NB4 (cell line): ENCODE measurements around the gene SPRYD3.

Source experiments
- DNase-seq: peaks from one replicate; pipeline ENCODE4 v3.0.0; 2010; ENCODE audit warnings: low read depth
- H3K4me3 ChIP-seq: one replicate; pipeline ENCODE4 v1.5.1; 2011; ENCODE audit warnings: mild to moderate bottlenecking, low read depth, low read length, moderate library complexity
- MYC ChIP-seq: IDR thresholded peaks from 2 replicates; pipeline ENCODE4 v1.6.1; 2011; ENCODE audit warnings: low read depth, low read length
- POLR2A ChIP-seq: IDR thresholded peaks from 2 replicates; pipeline ENCODE4 v1.6.1; 2011; ENCODE audit warnings: mild to moderate bottlenecking; ENCODE audit not compliant: insufficient read length; ENCODE audit errors: extremely low read depth
- TF ChIP-seq, protein P1 (sequence below): IDR thresholded peaks from 2 replicates; pipeline ENCODE4 v1.6.1; 2011; ENCODE audit warnings: low read depth, low read length
- TF ChIP-seq, protein P2 (sequence below): IDR thresholded peaks from one replicate; pipeline ENCODE4 v1.5.1; 2012; ENCODE audit warnings: low read depth, low read length

The SPRYD3 gene

DNA sequence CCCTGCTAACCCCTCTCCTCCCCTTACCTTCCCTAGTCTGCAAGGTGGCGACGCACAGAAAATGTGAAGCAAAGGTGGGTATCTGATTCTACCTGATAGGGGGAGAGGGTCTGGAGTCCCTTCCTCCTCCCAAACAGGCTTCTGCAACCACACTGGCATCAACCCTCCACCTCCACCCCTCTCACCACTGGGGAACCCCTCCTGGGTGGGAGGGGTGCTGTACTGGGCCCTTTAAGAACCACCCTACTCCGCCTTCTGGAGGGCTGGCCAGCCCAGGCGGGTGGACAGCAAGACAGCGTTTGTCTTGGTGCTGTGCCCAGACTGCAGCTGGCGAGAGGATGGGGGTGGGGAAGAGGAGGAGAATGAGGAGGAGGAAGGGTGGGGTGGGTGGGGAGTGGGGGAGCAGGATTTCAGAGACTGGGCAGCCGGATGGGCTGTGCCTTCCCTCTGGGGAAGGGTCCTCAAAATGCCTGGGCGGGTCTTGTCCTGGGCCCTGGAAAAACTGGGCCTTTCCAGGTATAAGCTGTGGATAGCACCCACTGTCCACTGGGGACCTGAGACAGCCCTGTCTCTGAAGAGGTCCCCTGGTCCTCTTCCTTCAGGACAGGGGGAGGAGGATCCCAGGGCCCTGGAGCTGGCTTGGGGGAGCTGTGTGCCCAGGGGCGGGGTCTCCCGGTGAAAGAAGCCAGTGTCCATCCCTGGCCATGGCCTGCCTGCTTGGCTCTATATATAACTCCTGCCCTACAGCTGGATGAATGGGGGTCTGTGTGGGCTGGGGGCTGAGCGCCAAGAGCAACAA, 26.6 kb downstream of the SPRYD3 start:
- DNase-seq = no peak
- no peak overlapping the region for H3K4me3 ChIP-seq
- TF ChIP-seq MYC (no peak), POLR2A (no peak)
- TF ChIP-seq, protein P1, sequence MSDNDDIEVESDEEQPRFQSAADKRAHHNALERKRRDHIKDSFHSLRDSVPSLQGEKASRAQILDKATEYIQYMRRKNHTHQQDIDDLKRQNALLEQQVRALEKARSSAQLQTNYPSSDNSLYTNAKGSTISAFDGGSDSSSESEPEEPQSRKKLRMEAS = no peak
- TF ChIP-seq, protein P2, sequence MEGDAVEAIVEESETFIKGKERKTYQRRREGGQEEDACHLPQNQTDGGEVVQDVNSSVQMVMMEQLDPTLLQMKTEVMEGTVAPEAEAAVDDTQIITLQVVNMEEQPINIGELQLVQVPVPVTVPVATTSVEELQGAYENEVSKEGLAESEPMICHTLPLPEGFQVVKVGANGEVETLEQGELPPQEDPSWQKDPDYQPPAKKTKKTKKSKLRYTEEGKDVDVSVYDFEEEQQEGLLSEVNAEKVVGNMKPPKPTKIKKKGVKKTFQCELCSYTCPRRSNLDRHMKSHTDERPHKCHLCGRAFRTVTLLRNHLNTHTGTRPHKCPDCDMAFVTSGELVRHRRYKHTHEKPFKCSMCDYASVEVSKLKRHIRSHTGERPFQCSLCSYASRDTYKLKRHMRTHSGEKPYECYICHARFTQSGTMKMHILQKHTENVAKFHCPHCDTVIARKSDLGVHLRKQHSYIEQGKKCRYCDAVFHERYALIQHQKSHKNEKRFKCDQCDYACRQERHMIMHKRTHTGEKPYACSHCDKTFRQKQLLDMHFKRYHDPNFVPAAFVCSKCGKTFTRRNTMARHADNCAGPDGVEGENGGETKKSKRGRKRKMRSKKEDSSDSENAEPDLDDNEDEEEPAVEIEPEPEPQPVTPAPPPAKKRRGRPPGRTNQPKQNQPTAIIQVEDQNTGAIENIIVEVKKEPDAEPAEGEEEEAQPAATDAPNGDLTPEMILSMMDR = no peak

DNA sequence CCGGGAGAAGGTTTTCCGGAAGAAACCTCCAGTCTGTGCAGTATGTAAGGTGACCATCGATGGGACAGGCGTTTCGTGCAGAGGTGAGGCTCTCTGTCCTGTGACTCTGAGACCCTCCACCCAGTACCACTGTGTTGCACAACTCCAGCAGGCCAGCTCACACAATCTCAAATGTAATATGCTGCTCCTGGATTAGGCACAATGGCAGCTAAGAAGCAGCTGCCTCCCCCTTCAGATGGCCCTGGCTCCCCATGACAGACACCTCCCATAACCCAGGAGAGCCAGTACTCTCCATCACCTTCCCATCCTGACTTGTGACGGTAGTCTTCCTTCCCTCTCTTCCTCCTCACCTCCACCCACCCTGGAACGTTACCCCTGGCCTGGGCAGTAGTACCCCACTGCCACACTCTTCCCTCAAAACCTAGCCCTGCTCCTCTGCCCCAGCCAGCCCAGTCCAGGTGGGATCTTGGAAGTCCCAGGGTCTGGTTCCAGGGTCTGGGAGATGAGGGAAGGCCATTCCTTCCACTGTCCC, 27.2 kb downstream of the SPRYD3 start:
- TF ChIP-seq POLR2A = no peak
- TF ChIP-seq, protein P1 = no peak
- TF ChIP-seq, protein P2 = no peak
- DNase-seq = no peak
- no peak overlapping the region for H3K4me3 ChIP-seq

DNA sequence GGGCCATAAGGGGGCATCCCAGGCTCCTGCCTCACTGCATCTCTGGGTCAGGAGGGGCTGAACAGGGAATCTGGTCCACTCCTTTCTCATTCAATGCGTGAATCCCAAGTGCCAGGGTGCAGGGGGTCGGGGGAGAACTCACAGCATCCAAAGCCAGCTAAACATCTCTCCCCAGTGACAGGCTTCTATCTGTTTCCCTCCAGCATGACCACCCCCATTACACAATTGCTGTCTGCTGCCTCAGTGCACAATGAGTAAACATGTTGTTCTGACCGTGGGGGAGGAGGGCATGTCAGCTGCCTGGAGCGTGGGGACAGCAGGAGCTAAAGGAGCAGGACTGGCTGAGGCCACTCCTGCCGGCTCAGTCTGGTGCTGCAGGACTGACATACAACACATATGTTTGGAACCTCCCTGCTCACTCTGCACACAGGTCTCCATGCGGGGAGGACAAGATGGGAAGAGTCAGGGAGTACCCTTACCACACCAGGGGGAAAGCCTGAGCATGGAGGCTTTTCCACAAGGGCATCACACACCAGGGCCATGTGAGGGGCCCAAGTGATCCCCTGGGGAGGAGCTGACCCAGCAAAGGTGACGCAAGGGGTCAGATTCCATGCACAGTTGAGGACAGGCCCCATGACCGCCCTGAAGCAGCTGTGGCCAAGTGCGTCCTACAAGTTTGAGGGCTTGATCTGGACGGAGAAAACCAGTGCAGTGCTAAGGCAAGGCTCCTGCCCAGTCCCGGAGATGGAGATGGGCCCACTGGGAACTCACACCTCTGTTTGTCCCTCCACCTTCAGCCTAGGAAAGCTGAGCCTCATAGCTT, 27.9 kb downstream of the SPRYD3 start:
- TF ChIP-seq, protein P2 = peak; percentile 1
- TF ChIP-seq, protein P1 = peak; percentile 59
- no peak for TF ChIP-seq POLR2A
- H3K4me3 ChIP-seq = no peak overlapping the region
- peak; percentile 88 for DNase-seq

DNA sequence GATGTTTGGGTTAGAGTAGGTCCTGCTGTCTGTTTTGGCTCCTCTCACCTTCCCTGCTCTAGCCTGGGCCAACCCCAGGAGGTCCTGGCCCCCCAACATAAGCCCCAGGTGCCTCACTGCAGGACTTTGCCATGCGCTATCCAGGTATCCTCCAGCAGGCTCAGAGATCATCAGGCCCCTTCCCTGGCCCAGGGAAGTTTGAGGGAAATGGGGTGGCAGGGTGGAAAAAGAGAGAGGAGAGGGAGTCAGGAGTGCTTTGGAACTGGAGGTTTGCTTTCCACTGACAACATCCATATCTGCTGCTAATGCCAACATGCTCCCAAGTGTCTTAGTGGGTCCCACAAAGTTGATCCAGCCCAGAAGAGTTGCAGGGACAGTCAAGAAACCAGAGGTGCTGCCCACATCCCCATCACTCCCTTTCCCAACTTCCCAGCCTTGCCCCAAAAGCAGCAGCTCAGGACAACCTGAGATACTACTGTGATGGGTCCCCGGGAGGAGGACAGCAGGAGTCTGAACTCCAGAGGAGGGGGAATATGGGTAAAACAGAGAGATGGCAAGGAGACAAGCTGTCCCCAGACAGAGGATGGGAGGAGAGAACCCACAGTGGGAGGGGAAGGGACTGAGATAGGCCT, 28.6 kb downstream of the SPRYD3 start:
- DNase-seq = no peak
- no peak overlapping the region for H3K4me3 ChIP-seq
- TF ChIP-seq POLR2A = no peak
- TF ChIP-seq, protein P2 = no peak
- no peak for TF ChIP-seq MYC
- TF ChIP-seq, protein P1 = no peak

DNA sequence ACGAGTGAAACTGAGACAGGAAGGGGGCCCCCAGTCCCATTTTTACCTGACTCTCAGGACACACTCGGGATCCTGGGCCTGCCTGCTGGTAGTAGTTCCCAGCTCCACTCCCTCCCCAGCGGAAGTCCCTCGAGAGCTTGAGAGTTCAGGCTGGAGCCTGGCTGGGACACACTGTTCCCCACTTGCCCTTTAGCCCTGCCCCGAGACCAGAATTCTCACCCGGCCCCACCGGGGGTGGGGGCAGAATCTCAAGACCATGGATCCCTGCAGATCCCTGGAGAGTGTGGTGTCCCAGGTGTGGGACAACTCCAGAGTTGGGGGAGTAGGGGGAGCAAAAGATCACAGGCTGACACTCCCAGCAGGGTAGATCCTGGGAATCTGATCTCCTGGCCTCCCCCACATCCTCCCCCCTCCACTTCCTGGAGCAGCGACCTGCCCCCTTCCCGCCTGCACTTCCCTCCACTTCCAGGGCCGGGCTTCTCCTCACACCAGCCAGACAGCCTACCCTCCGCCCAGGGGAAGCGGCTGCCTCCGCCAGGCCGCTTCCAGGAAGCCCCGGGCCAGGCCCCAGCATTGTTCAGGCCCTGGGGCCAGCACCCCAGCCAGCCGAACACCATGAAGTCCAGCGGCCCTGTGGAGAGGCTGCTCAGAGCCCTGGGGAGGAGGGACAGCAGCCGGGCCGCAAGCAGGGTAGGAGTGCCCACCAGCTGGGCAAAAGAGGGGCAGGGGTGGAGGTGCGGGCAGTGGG, 29.4 kb downstream of the SPRYD3 start, which contains the start of gene TNS2:
Gene TNS2 (plus strand): TSS at position 495 of the 748 bp plus-strand sequence. CDS start 121 bp downstream, at position 616.
- TF ChIP-seq, protein P1 = no peak
- TF ChIP-seq POLR2A = no peak
- TF ChIP-seq, protein P2 = no peak
- H3K4me3 ChIP-seq = no peak within 1 kb of the TSS
- no peak for DNase-seq
